Fibroblast of the aortic adventitia (primary cell): ENCODE results near the gene PVALEF. TPM values are rescaled to one million over a fixed set of nuclear protein-coding genes. Genes with fewer than 3 reads are reported as not detected.
A peak's percentile ranks its signal among the peaks of the same experiment; 100 is the strongest.

Experiments
- DNase-seq: peaks from one replicate; pipeline ENCODE4 v3.0.0-alpha.2; 2010; ENCODE audit warnings: low read depth
- H3K4me3 ChIP-seq: 2 replicates; pipeline ENCODE4 v1.5.1; 2011; ENCODE audit warnings: low read depth, mild to moderate bottlenecking, control low read depth, low read length, moderate library complexity
- CTCF ChIP-seq: IDR thresholded peaks from 2 replicates; pipeline ENCODE4 v1.5.1; 2011; ENCODE audit warnings: mild to moderate bottlenecking, low read length, control low read depth, inconsistent platforms; ENCODE audit not compliant: insufficient read depth
- total RNA-seq: library from RNA; depleted of rRNA; stranded (reverse); fragments of >200 nt; gene quantifications from 2 replicates; pipeline ENCODE4 v1.2.3, GENCODE V29; 2012; ENCODE audit warnings: low replicate concordance

Gene PVALEF
- total RNA-seq, 1 donor: not detected

- TF ChIP-seq CTCF: no peak
- no peak overlapping the region for H3K4me3 ChIP-seq
- no peak for DNase-seq
Observed at GRCh38 chr17:81188491-81188840, 23.2 kb downstream of the PVALEF start.

GRCh38 chr17:81189016-81189415, 23.7 kb downstream of the PVALEF start:
- DNase-seq: no peak
- TF ChIP-seq CTCF: no peak
- no peak overlapping the region for H3K4me3 ChIP-seq

GRCh38 chr17:81189670-81190530, 24.6 kb downstream of the PVALEF start:
- no peak for DNase-seq
- H3K4me3 ChIP-seq: no peak overlapping the region
- peak; percentile 14 for TF ChIP-seq CTCF

GRCh38 chr17:81190591-81190990, 25.3 kb downstream of the PVALEF start:
- no peak for TF ChIP-seq CTCF
- no peak overlapping the region for H3K4me3 ChIP-seq
- no peak for DNase-seq

- no peak for DNase-seq
- no peak for TF ChIP-seq CTCF
- H3K4me3 ChIP-seq: no peak overlapping the region
Observed at GRCh38 chr17:81191116-81191515, 25.8 kb downstream of the PVALEF start.

GRCh38 chr17:81191646-81192045, 26.3 kb downstream of the PVALEF start:
- DNase-seq: no peak
- no peak for TF ChIP-seq CTCF
- H3K4me3 ChIP-seq: no peak overlapping the region

- TF ChIP-seq CTCF: no peak
- no peak overlapping the region for H3K4me3 ChIP-seq
Observed at GRCh38 chr17:81192386-81193050, 27.2 kb downstream of the PVALEF start.

More at GRCh38 chr17:81192386-81193050, 27.2 kb downstream of the PVALEF start:
- DNase-seq: no peak
